Osteoblast (primary cell): Measurements from ENCODE around the gene PKIG. TPM values are rescaled to one million over a fixed set of nuclear protein-coding genes. Genes with fewer than 3 reads are reported as not detected.

Source experiments
- DNase-seq: peaks from one replicate; pipeline ENCODE4 v3.0.0; 2011; ENCODE audit warnings: low spot score, mixed read lengths; ENCODE audit not compliant: insufficient read length; ENCODE audit errors: missing footprints
- H2AFZ ChIP-seq: 2 replicates; pipeline ENCODE4 v1.6.0; 2011; ENCODE audit warnings: mild to moderate bottlenecking, low read length
- H3K27ac ChIP-seq: 2 replicates; pipeline ENCODE4 v1.5.1; 2011; ENCODE audit warnings: mild to moderate bottlenecking, low read depth, low read length, moderate library complexity
- H3K27me3 ChIP-seq: 2 replicates; pipeline ENCODE4 v1.6.0; 2012; ENCODE audit warnings: mild to moderate bottlenecking, control low read depth, inconsistent platforms, low read length, moderate library complexity; ENCODE audit not compliant: insufficient read depth
- H3K36me3 ChIP-seq: 2 replicates; pipeline ENCODE4 v1.5.1; 2011; ENCODE audit warnings: mild to moderate bottlenecking, low read length, control low read depth, moderate library complexity; ENCODE audit not compliant: insufficient read depth
- H3K4me1 ChIP-seq: 2 replicates; pipeline ENCODE4 v1.5.1; 2011; ENCODE audit warnings: mild to moderate bottlenecking, low read length, control low read depth, moderate library complexity; ENCODE audit not compliant: insufficient read depth
- H3K4me2 ChIP-seq: 2 replicates; pipeline ENCODE4 v1.6.0; 2011; ENCODE audit warnings: mild to moderate bottlenecking, low read length; ENCODE audit not compliant: insufficient read depth
- H3K4me3 ChIP-seq: fragments of 200-600 bp; sonication (generic); 3 replicates; pipeline ENCODE4 v1.5.1; 2012; ENCODE audit warnings: mild to moderate bottlenecking, low read length, inconsistent platforms; ENCODE audit not compliant: insufficient read depth
- H3K79me2 ChIP-seq: 2 replicates; pipeline ENCODE4 v1.6.0; 2012; ENCODE audit warnings: mild to moderate bottlenecking, low read length, control low read depth, inconsistent platforms; ENCODE audit not compliant: insufficient read depth
- H3K9me3 ChIP-seq: 2 replicates; pipeline ENCODE4 v1.5.1; 2011; ENCODE audit warnings: low read depth, low read length, control low read depth
- H4K20me1 ChIP-seq: 2 replicates; pipeline ENCODE4 v1.6.0; 2012; ENCODE audit warnings: mild to moderate bottlenecking, low read length, control low read depth; ENCODE audit not compliant: insufficient read depth
- total RNA-seq: library from RNA; depleted of rRNA; stranded (reverse); fragments of >200 nt; gene quantifications from 2 replicates; pipeline ENCODE4 v1.2.3, GENCODE V29; 2012
- TF ChIP-seq, protein P1 (sequence below): IDR thresholded peaks from 2 replicates; pipeline ENCODE4 v1.5.1; 2011; ENCODE audit warnings: mild to moderate bottlenecking, low read depth, low read length, moderate library complexity; ENCODE audit errors: extremely low read depth

PKIG gene
- total RNA-seq, 1 donor, result 107 TPM

DNA sequence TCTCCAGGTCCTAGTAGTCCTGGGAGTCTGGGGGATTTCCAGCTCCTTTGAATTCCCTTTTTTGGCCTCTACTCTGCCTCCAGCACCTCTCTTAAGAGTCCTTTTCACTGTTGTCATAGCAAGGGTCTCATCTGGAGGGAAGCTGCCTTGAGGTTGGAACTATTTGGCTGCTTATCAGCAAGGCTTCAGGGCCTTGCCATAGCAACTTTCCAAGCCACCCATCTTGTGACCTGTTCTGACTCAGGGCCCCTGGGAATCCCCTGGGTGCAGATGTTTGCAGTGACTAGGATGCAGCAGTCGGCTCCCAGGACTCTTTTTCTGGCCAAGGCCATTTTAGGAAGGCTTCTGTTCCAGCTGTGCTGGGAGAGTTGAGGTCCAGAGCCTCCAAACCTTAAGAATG is 12.4 kb downstream of the PKIG start:
- no peaks in the 10 kb centered on the region for H3K27me3 ChIP-seq
- peaks cover 20% of the 10 kb centered on the region for H3K4me1 ChIP-seq
- TF ChIP-seq, protein P1, sequence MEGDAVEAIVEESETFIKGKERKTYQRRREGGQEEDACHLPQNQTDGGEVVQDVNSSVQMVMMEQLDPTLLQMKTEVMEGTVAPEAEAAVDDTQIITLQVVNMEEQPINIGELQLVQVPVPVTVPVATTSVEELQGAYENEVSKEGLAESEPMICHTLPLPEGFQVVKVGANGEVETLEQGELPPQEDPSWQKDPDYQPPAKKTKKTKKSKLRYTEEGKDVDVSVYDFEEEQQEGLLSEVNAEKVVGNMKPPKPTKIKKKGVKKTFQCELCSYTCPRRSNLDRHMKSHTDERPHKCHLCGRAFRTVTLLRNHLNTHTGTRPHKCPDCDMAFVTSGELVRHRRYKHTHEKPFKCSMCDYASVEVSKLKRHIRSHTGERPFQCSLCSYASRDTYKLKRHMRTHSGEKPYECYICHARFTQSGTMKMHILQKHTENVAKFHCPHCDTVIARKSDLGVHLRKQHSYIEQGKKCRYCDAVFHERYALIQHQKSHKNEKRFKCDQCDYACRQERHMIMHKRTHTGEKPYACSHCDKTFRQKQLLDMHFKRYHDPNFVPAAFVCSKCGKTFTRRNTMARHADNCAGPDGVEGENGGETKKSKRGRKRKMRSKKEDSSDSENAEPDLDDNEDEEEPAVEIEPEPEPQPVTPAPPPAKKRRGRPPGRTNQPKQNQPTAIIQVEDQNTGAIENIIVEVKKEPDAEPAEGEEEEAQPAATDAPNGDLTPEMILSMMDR, result no peak
- H3K4me3 ChIP-seq, result no peak overlapping the region
- no peak overlapping the region for H2AFZ ChIP-seq
- peaks cover 15% of the 10 kb centered on the region for H3K79me2 ChIP-seq
- H3K36me3 ChIP-seq, result peaks cover 11% of the 10 kb centered on the region
- H4K20me1 ChIP-seq, result peaks cover 7% of the 10 kb centered on the region
- no peaks in the 10 kb centered on the region for H3K9me3 ChIP-seq
- peak; percentile 59 for DNase-seq
- no peak overlapping the region for H3K4me2 ChIP-seq
- H3K27ac ChIP-seq, result no peak overlapping the region

DNA sequence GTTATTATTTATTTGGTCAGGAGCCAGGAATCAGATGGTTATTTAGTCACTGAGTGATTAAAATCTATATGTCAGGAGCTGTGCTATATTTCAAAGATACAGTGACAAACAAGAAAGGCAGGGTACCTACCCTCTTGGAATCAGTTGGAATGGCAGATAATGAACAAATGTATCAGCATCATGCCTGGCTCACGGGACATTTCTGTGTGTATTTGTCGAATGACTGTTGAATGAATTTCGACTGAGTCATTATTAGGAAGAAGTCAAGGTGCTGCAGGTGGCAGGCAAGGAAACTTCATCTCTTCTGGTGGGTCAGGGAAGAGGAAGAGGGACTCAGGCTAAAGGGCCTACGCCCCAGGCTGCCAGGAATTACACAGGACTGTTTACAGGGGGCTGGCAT is 13.6 kb downstream of the PKIG start:
- DNase-seq, result peak; percentile 31
- Histone ChIP-seq H2AFZ (no peak overlapping the region), H3K27me3 (no peaks in the 10 kb centered on the region), H3K4me1 (peaks cover 33% of the 10 kb centered on the region), H3K27ac (no peak overlapping the region), H4K20me1 (peaks cover 10% of the 10 kb centered on the region), H3K4me2 (no peak overlapping the region), H3K9me3 (no peaks in the 10 kb centered on the region), H3K4me3 (no peak overlapping the region), H3K36me3 (no peaks in the 10 kb centered on the region), H3K79me2 (peaks cover 18% of the 10 kb centered on the region)
- TF ChIP-seq, protein P1, result no peak

DNA sequence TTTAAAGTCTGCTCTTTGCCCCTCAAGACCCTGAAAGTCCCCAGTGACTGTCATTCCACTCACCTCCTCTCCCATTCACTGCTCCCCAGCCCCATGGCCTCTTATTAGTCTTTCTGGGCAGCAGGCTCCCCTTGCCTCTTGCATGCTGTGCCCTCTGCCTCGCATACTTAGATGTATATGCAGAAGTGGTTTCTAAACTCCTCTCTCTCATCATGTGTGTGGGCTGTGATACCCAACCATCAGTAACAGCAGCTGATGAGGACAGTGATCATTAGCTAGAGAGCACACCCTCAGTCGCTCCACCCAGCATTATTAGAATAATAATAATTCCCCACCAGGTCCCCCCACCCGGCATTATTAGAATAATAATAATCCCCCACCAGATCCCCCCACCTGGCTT is 14.5 kb downstream of the PKIG start:
- Histone ChIP-seq H3K79me2 (peaks cover 18% of the 10 kb centered on the region), H3K36me3 (no peaks in the 10 kb centered on the region), H2AFZ (no peak overlapping the region), H3K9me3 (no peaks in the 10 kb centered on the region), H3K27me3 (no peaks in the 10 kb centered on the region), H3K4me3 (no peak overlapping the region), H4K20me1 (peaks cover 10% of the 10 kb centered on the region), H3K4me2 (no peak overlapping the region), H3K4me1 (peaks cover 42% of the 10 kb centered on the region), H3K27ac (no peak overlapping the region)
- DNase-seq, result no peak
- TF ChIP-seq, protein P1, result no peak

GRCh38 chr20:44597516-44597915 is 15.1 kb downstream of the PKIG start:
- Histone ChIP-seq H3K4me3 (no peak overlapping the region), H4K20me1 (peaks cover 10% of the 10 kb centered on the region), H3K27me3 (no peaks in the 10 kb centered on the region), H3K9me3 (no peaks in the 10 kb centered on the region), H2AFZ (no peak overlapping the region), H3K4me1 (peaks cover 47% of the 10 kb centered on the region), H3K4me2 (no peak overlapping the region), H3K79me2 (peaks cover 18% of the 10 kb centered on the region), H3K27ac (no peak overlapping the region), H3K36me3 (no peaks in the 10 kb centered on the region)
- DNase-seq, result no peak
- TF ChIP-seq, protein P1, result no peak
